Lower leg skin (tissue), 4 donors: ENCODE measurements around the gene ATOX1. TPM values are rescaled to one million over a fixed set of nuclear protein-coding genes. Genes with fewer than 3 reads are reported as not detected.

Experiments used
- DNase-seq, 2 donors: peaks; one replicate each; pipeline ENCODE4 v3.0.0-alpha.2; 2019; ENCODE audit warnings: low spot score in 2 of 2
- H3K4me3 ChIP-seq: fragments of 200-600 bp; sonication (generic); 2 replicates; pipeline ENCODE4 v1.5.1; 2017; ENCODE audit warnings: mild to moderate bottlenecking, low read depth; ENCODE audit not compliant: poor library complexity, severe bottlenecking
- POLR2A ChIP-seq, 2 donors: fragments of 450-650 bp; IDR thresholded peaks; one replicate each; pipeline ENCODE4 v1.6.1; 2016 to 2017; ENCODE audit warnings: antibody characterized with exemption in 2 of 2, mild to moderate bottlenecking in 1 of 2, moderate library complexity in 1 of 2
- WGBS, 2 donors: methylation state at CpG; one replicate each; pipeline ENCODE4 v1.1.5; 2018; 5-methylcytosine and 5-hydroxymethylcytosine counted together
- intact Hi-C: fragments of 100-400 bp; cut with DNase I; formaldehyde crosslinking; loops from one replicate; pipeline ENCODE4 v1.15.0; 2023; ENCODE audit warnings: low total_unique reads
- total RNA-seq, 4 donors: library from RNA; depleted of rRNA; stranded (reverse); fragments of >200 nt; gene quantifications; one replicate each; pipeline ENCODE4 v1.1.0, GENCODE V29; 2016
- TF ChIP-seq, protein P1 (sequence below), 3 donors: fragments of 450-650 bp; IDR thresholded peaks; one replicate each; pipeline ENCODE4 v1.5.1; 2016; ENCODE audit warnings: antibody characterized with exemption in 3 of 3, mild to moderate bottlenecking in 3 of 3, moderate library complexity in 2 of 3

Gene ATOX1
- total RNA-seq, 4 donors from 2014 or later: 65.5 to 137 (median 92.8) TPM

- H3K4me3 ChIP-seq: no peak overlapping the region
- TF ChIP-seq, protein P1, sequence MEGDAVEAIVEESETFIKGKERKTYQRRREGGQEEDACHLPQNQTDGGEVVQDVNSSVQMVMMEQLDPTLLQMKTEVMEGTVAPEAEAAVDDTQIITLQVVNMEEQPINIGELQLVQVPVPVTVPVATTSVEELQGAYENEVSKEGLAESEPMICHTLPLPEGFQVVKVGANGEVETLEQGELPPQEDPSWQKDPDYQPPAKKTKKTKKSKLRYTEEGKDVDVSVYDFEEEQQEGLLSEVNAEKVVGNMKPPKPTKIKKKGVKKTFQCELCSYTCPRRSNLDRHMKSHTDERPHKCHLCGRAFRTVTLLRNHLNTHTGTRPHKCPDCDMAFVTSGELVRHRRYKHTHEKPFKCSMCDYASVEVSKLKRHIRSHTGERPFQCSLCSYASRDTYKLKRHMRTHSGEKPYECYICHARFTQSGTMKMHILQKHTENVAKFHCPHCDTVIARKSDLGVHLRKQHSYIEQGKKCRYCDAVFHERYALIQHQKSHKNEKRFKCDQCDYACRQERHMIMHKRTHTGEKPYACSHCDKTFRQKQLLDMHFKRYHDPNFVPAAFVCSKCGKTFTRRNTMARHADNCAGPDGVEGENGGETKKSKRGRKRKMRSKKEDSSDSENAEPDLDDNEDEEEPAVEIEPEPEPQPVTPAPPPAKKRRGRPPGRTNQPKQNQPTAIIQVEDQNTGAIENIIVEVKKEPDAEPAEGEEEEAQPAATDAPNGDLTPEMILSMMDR (IDR thresholded peaks at IDR 0.05): no peak
- TF ChIP-seq POLR2A (IDR thresholded peaks at IDR 0.05): no peak
- DNase-seq: peak in 1 of 2 donors; percentile 18
- intact Hi-C loops: no loop called here
- WGBS, 2 donors: 42 to 54% methylated on average over 3 of the region's 3 CpGs
Observed at GRCh38 chr5:151718646-151719045, 39.8 kb downstream of the ATOX1 start.

- no peak for TF ChIP-seq POLR2A (IDR thresholded peaks at IDR 0.05)
- TF ChIP-seq, protein P1 (IDR thresholded peaks at IDR 0.05): no peak
- intact Hi-C loops: no loop called here
- DNase-seq: peak in 1 of 2 donors; percentile 46
- 63 to 70% methylated on average over 2 of the region's 2 CpGs for WGBS, 2 donors
- no peak overlapping the region for H3K4me3 ChIP-seq
Observed at GRCh38 chr5:151718153-151718552, 40.3 kb downstream of the ATOX1 start.

GRCh38 chr5:151717416-151717815 lies 41.0 kb downstream of the ATOX1 start:
- H3K4me3 ChIP-seq: no peak overlapping the region
- DNase-seq: peak in 1 of 2 donors; percentile 40
- 54 to 67% methylated on average over 3 of the region's 3 CpGs for WGBS, 2 donors
- intact Hi-C loops: no loop called here
- TF ChIP-seq, protein P1 (IDR thresholded peaks at IDR 0.05): no peak
- no peak for TF ChIP-seq POLR2A (IDR thresholded peaks at IDR 0.05)

DNA sequence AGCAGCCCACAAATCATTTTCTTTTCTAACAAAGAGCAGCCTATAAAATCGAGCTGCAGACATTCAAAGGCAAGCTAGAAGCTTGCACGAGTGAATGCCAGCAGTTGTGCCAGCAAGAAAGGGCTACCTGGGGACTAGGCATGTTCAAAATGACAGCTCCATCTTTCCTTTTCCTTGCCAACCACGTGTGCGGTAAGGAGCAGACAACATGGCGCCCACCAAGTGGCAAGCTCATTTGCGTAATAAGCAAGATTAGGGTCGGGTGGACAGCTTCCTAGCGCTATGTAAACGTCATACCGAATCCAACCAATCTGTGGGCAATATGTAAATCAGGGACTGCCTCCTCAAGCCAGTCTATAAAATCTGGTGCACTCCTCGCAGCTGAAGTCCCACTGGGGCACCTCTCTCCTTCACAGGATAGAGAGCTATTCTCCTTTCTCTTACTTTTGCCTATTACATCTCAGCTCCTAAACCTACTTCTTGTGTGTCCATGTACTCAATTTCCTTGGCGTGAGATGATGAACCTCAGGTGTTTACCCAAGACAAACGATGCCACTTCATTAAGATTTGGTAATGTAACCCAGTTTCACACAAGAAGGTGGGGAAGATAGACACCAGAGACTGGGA lies 49.2 kb downstream of the ATOX1 start:
- no peak overlapping the region for H3K4me3 ChIP-seq
- no peak for TF ChIP-seq POLR2A (IDR thresholded peaks at IDR 0.05)
- TF ChIP-seq, protein P1 (IDR thresholded peaks at IDR 0.05): no peak
- intact Hi-C loops: no loop called here

GRCh38 chr5:151708126-151708525 lies 50.3 kb downstream of the ATOX1 start:
- no peak overlapping the region for H3K4me3 ChIP-seq
- intact Hi-C loops: no loop called here
- TF ChIP-seq, protein P1 (IDR thresholded peaks at IDR 0.05): no peak
- no peak for TF ChIP-seq POLR2A (IDR thresholded peaks at IDR 0.05)
- no peak for DNase-seq

More for the DNA sequence above, 49.2 kb downstream of the ATOX1 start:
- WGBS, 2 donors: 78 to 83% methylated on average over 13 of the region's 13 CpGs
- DNase-seq: no peak

DNA sequence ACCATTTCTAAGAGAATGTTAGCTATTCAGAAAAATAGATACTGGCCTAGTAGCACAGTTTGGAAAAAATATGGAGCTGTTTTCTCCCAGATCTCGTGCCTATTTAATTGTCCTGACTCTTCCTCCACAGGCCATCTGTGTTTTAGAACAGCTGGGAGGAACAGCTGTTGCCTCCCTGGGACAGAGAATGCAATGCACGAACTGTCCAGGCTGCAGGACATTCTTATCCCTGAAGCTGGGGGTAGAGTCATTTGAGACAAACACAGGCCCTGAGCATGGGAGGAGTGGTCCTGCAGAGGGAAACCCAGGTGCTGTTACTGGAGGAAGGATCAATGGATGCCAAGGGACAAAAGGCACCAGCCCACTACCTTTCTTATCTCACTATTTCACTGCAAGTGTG lies 50.9 kb downstream of the ATOX1 start:
- WGBS, 2 donors: 44 to 58% methylated on average over 2 of the region's 2 CpGs
- H3K4me3 ChIP-seq: no peak overlapping the region
- no peak for DNase-seq
- TF ChIP-seq, protein P1 (IDR thresholded peaks at IDR 0.05): no peak
- TF ChIP-seq POLR2A (IDR thresholded peaks at IDR 0.05): no peak
- intact Hi-C loops: no loop called here
